GM18505 (cell line): ENCODE measurements around the gene DCAF16.
"Not testable (repeated sequence)": the region's sequence is repeated elsewhere in the genome, so short reads cannot be mapped to it uniquely, and the experiment has no call there.

ENCODE experiments used
- ATAC-seq: cut with Tn5 transposase; IDR thresholded peaks from one replicate; pipeline ENCODE4 v1.9.1; 2021; ENCODE audit not compliant: unreplicated experiment
- POLR2A ChIP-seq: IDR thresholded peaks from 4 replicates; pipeline ENCODE4 v1.6.1; 2011; ENCODE audit warnings: borderline replicate concordance; ENCODE audit not compliant: insufficient read depth, insufficient read length; ENCODE audit errors: extremely low read depth

Gene DCAF16

DNA sequence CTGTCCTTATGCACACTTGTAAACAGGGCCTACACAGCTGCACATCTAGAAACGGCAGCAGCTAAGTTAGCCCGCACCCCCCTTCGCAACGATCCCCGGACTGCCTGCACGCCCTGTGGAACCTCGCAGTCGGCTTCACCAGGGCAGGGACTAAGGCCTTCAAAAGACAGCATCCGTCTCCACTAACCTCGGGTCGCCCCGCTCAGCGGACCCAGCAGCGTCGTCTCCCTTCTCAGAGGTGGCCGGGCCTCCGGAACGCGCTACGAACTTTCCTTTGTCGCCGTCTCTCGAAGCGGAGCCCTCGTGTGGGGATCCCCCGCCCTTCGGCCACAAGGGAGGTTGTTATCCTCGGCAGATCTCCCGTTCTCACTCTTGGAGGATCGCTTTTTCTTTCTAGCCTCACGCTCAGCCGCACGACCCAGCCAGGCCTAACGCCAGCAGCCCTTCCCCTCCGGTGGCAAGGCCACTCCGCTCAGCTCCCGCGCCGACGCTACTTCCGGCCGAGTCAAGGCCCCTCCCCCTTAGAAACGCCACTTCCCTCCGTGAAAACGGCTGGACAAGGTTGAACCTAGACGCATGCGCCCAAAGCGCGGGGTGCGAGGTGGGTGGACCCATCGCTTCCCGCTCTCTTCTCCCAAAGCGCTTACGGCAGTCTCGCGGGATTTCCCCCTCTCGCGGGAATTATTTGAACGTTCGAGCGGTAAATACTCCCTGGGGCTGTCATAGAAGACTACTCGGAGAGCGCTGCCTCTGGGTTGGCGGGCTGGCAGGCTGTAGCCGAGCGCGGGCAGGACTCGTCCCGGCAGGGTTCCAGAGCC, at the start of gene DCAF16, which contains the start of gene NCAPG:
Gene DCAF16 (minus strand): TSS at position 498 of the 818 bp plus-strand sequence. CDS start 6,616 bp downstream, outside the sequence.
Gene NCAPG (plus strand): TSS at position 720 of the 818 bp plus-strand sequence. CDS start 99 bp downstream, outside the sequence.
- ATAC-seq: peak; percentile 87
- TF ChIP-seq POLR2A: peak; percentile 91

DNA sequence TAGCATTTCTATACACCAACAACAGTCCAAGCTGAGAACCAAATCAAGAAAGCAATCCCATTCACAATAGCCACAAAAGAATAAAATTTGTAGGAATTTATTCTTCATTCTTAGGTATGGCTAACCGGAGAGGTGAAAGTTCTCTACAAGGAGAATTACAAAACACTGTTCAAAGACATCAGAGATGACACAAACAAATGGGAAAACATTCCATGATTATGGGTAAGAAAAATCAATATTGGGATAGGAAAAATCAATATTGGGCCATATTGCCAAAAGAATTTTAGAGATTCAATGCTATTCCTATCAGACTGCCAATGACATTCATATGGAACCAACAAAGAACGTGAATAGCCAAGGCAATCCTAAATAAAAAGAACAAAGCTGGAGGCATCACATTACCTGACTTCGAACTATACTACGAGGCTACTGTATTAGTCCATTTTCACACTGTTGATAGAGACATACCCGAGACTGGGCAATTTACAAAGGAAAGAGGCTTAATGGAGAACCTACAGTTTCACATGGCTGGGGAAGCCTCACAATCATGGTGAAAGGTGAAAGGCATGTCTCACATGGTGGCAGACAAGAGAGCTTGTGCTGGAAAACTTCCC, 49.3 kb upstream of the DCAF16 start:
- ATAC-seq: no peak
- TF ChIP-seq POLR2A: no peak

DNA sequence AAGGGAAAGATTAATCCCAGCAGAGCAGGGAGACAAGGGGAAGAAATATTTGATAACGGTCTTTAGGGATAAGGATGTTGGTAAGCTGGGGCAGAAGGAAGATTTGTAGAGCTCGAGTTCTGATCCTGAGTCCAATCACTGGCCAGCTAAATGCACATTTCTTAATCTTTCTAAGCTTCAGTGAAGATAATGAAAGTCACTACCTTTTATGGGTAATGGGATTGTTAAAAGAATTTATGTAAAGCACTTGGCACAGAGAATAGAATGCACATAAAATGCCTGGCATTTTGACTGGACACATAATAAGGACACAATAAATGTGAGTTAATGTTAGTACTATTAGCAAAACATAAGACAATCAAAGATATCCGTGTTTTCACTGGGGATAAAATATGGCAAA, 43.5 kb upstream of the DCAF16 start:
- no peak for ATAC-seq

DNA sequence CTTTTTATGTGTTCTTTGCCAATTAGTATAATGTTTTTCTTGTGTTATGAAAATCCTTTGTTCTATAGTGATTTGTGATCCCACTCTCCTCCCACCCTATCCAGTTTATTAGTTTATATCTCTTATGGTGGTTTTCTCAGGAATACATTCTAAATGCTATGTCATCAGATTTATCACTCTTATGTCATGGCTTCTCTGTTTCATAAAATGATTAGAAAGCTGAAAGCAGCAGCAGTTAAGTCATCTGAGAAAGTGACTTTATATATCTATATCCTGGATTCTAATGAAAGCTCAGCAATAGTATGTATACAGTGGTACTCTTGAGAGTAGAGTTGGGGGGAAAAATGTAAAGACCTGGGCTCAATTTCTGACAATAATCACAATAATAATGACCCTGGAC, 41.4 kb upstream of the DCAF16 start:
- no peak for TF ChIP-seq POLR2A

More for the DNA sequence above, 43.5 kb upstream of the DCAF16 start:
- no peak for TF ChIP-seq POLR2A

DNA sequence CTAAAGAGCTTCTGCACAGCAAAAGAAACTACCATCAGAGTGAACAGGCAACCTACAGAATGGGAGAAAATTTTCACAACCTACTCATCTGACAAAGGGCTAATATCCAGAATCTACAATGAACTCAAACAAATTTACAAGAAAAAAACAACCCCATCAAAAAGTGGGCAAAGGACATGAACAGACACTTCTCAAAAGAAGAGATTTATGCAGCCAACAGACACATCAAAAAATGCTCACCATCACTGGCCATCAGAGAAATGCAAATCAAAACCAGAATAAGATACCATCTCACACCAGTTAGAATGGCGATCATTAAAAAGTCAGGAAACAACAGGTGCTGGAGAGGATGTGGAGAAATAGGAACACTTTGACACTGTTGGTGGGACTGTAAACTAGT, 39.7 kb upstream of the DCAF16 start:
- not testable (repeated sequence) for ATAC-seq

More for the DNA sequence above, 41.4 kb upstream of the DCAF16 start:
- ATAC-seq: no peak

DNA sequence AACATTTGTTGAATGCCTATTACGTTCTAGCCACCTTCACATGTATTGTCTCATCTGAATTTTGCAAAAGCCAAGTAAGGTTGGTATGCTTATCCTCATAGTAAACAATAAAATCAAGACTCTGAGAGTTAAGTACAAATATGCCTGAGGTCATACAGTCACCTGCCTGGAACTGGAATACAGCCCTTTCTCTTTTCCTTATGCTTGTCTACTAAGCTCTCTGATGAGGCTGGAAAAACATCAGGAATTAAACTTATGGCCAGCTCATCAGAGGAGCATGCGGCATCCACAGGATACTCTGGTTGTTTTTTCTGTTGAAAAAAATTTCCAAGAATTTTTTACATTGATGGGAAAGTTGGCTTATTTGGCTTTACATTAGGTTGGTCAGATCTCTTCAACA, 35.7 kb upstream of the DCAF16 start:
- TF ChIP-seq POLR2A: no peak
- ATAC-seq: no peak

DNA sequence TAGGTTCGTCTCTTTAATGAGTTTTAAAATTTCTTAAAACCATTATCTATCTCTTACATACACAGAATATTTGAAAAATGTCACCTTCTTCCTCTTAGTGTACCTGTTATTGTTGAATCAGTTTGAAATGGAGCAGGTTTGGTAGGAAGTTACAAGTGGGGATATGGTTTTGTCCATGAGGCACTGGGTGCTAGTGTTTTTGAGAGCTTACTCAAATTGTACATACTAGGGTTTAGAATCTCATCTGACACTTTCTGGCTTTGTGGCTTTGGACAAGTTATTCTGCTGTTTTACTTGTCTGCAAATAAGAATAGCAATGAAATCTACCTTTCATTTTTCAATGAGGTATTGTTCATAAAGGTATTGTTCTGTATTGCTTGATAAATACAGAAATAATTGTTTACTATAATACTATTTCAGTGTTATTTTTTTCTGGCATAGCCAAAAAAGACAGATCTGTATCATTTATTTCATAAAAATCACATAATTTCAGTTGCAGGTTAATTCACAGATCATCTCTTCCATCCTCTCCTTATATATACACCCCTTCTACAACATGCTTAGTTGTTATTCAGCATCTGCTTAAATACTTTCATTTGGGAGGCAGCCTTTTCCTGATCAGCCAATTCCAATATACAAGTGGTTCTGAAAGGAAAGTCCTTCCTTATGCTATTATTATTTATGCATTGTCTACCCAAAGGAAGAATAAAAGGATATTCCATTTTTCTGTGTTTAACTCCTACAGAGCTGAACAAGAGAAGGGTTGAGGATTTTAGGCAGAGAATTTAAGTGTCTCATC, 13.5 kb upstream of the DCAF16 start:
- ATAC-seq: no peak
- TF ChIP-seq POLR2A: no peak

DNA sequence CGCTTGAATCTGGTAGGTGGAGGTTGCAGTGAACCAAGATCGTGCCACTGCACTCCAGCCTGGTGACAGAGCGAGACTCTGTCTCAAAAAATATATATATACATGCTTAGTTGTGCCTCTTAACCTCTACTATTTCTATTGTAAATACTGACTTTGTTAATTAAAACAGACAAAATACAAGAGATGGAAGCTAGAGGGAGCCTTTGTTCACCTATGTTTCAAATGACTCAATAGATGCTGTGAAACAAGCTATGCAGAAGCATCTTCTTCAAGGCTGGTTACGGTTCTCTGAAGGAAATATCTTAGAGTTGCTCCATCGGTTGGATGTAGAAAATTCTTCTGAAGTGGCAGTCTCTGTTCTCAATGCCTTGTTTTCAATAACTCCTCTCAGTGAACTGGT, 6.5 kb upstream of the DCAF16 start:
- peak; percentile 91 for ATAC-seq
- no peak for TF ChIP-seq POLR2A

DNA sequence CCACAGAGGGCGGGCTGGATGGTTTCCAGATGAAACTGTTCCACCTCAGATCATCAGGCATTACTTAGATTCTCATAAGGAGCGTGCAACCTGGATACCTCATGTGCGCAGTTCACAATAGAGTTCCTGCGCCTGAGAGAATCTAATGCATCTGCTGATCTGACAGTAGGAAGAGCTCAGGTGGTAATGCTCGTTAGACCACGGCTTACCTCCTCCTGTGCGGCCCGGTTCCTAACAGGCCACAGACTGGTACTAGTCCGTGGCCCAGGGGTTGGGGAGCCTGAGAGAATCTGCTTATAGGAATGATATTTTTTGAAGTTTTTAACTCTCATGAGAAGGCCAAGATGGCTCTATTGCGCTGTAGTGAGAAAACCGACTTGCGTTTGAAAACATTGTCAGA, 5.6 kb upstream of the DCAF16 start:
- TF ChIP-seq POLR2A: no peak

DNA sequence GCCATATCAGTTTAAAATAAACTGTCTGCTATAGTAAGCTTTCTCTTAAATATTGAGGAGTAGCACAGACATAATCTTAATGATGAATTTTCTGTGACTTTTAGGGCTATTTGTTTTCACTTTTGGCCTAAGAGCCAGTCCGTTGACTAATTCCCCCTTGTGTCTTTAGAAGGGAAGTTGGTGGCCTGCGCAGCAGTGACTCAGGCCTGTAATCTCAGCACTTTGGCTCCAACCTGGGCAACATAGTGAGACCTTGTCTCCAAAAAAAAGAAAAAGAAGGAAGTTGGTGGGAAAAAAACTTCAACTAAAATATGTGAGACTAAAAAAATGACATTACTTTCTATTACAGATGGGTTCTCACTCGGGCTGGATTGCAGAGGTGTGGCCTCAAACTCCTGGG, 3.6 kb upstream of the DCAF16 start:
- no peak for ATAC-seq
- no peak for TF ChIP-seq POLR2A

More for the DNA sequence above, 5.6 kb upstream of the DCAF16 start:
- no peak for ATAC-seq

DNA sequence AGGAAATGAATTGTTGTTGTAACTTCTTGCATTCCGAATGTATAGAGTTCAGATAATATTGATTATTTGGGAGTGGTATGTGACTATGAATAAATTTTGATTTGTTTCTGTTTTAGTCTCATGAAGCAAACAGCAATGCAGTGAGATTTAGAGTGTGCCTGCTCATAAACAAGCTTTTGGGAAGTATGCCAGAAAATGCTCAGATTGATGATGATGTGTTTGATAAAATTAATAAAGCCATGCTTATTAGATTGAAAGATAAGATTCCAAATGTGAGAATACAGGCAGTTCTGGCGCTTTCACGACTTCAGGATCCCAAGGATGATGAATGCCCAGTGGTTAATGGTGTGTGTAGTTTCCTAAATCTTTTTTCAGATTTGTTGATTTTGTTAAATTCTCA, 2.2 kb upstream of the DCAF16 start:
- TF ChIP-seq POLR2A: no peak

DNA sequence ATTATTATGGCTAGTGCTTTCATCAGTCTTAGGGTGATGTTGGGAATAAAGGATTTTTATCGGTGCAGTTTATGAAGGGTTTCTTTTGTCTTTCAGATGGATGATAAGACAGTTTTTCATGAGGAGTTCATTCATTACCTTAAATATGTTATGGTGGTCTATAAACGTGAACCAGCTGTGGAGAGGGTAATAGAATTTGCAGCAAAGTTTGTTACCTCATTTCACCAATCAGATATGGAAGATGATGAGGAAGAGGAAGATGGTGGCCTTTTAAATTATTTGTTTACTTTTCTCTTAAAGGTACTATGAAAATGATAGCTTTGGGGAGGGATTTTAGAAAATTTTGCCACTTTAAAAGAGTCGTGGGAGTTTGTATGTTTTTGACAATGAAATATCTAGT, 1.6 kb upstream of the DCAF16 start:
- no peak for ATAC-seq
- no peak for TF ChIP-seq POLR2A

More for the DNA sequence above, 2.2 kb upstream of the DCAF16 start:
- no peak for ATAC-seq

DNA sequence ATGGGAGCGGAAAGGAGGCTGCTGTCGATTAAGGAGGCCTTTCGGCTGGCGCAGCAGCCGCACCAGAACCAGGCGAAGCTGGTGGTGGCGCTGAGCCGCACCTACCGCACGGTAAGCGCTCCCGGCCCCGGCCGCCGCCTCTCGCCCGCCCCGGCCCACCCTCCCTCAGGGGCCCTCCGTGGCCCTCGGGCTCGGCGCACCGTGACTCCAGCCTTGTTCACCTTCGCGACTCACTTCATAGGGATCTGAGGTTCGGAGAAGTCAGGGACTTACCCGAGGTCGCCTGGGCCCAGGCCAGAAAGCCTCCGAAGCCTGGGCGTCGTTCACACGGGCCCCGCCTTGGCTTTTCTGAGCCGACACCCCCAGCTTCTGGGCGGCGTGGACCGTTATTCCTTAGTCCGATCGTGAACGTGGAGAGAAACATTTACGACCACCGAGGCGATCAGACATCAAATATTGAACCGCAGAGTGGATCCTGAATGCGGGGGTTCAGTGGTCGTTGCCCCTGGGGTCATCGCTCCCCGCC, 584 bp upstream of the DCAF16 start:
- ATAC-seq: peak; percentile 30
- TF ChIP-seq POLR2A: no peak
